ENCODE measurements around the gene SCGB1D2.

The SCGB1D2 gene

GRCh38 chr11:62264004-62264403 lies 22.0 kb downstream of the SCGB1D2 start:
- DNase-seq, result no peak

GRCh38 chr11:62266558-62266957 lies 24.5 kb downstream of the SCGB1D2 start:
- no peak for DNase-seq

- DNase-seq, result no peak
Measured at GRCh38 chr11:62267050-62267449, 25.0 kb downstream of the SCGB1D2 start.

GRCh38 chr11:62267576-62267975 lies 25.5 kb downstream of the SCGB1D2 start:
- DNase-seq, result no peak

- no peak for DNase-seq
Measured at GRCh38 chr11:62269654-62270278, 27.7 kb downstream of the SCGB1D2 start, which contains the start of gene SCGB2A2. SCGB2A2 (plus strand) TSS chr11:62270158; CDS start chr11:62270217, 59 bp downstream.

GRCh38 chr11:62273284-62273683 lies 31.2 kb downstream of the SCGB1D2 start:
- DNase-seq, result no peak

GRCh38 chr11:62273789-62274275 lies 31.8 kb downstream of the SCGB1D2 start:
- no peak for DNase-seq

- no peak for DNase-seq
Measured at GRCh38 chr11:62280452-62280851, 38.4 kb downstream of the SCGB1D2 start.
